ENCODE results near the gene EFNB3. TPM values are rescaled to one million over a fixed set of nuclear protein-coding genes. Genes with fewer than 3 reads are reported as not detected.

EFNB3 gene
- total RNA-seq, 1 donor from 2014 or later = 2.7 TPM

DNA sequence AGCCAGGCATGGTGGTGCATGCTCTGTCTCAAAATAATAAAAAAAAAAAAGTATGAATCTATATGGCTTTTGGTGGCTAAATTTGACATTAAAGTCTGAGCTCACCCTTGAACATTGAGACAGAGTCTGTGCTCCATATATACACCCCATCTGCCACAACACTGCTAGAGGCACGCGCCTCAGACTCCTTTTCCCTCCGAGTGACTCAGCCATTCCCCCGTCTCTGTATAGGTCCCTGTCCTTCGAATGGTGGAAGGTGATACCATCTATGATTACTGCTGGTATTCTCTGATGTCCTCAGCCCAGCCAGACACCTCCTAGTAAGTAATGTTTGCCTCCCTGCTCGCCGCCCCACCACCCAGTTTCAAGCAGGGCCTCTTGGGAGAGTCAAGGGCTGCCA is 4.5 kb upstream of the EFNB3 start:
- peaks cover 5% of the 10 kb centered on the region for H3K27me3 ChIP-seq

DNA sequence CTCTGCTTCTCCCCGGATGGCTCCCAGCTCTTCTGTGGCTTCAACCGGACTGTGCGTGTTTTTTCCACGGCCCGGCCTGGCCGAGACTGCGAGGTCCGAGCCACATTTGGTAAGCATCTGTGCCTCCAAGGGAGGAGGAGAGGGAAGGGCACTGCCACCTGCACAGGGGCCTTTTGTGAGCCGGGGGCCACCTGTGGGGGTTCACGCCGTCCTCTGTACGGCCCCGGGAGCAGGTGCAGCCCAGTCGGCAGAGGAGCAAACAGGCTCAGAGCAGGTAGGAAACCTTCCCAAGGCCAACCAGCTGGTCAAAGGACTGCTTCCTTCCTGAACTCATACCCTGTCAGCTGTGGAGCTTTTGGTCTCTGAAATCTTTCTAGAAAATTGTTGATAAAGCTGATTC is 3.3 kb upstream of the EFNB3 start:
- Histone ChIP-seq H3K27me3 (peaks cover 6% of the 10 kb centered on the region), H3K27ac (no peak overlapping the region), H3K9me3 (no peaks in the 10 kb centered on the region), H3K4me3 (no peak overlapping the region), H3K36me3 (peaks cover 0 to 17% of the 10 kb centered on the region in 2 donors), H3K4me1 (peaks cover 24% of the 10 kb centered on the region)
- TF ChIP-seq POLR2AphosphoS5 (IDR thresholded peaks at IDR 0.05; ENCODE audit: insufficient read depth in 1 of 2, low read depth in 1 of 2) (no peak), POLR2A (IDR thresholded peaks at IDR 0.05) (no peak)
- TF ChIP-seq, protein P1, sequence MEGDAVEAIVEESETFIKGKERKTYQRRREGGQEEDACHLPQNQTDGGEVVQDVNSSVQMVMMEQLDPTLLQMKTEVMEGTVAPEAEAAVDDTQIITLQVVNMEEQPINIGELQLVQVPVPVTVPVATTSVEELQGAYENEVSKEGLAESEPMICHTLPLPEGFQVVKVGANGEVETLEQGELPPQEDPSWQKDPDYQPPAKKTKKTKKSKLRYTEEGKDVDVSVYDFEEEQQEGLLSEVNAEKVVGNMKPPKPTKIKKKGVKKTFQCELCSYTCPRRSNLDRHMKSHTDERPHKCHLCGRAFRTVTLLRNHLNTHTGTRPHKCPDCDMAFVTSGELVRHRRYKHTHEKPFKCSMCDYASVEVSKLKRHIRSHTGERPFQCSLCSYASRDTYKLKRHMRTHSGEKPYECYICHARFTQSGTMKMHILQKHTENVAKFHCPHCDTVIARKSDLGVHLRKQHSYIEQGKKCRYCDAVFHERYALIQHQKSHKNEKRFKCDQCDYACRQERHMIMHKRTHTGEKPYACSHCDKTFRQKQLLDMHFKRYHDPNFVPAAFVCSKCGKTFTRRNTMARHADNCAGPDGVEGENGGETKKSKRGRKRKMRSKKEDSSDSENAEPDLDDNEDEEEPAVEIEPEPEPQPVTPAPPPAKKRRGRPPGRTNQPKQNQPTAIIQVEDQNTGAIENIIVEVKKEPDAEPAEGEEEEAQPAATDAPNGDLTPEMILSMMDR (IDR thresholded peaks at IDR 0.05) = no peak
- intact Hi-C loops (cut with DNase I) = no loop called here
- DNase-seq (ENCODE audit: extremely low spot score in 2 of 2) = no peak

More for the DNA sequence above, 4.5 kb upstream of the EFNB3 start:
- TF ChIP-seq POLR2A (IDR thresholded peaks at IDR 0.05) (no peak), POLR2AphosphoS5 (IDR thresholded peaks at IDR 0.05; ENCODE audit: insufficient read depth in 1 of 2, low read depth in 1 of 2) (no peak)
- TF ChIP-seq, protein P1 (IDR thresholded peaks at IDR 0.05) = no peak
- Histone ChIP-seq H3K9me3 (no peaks in the 10 kb centered on the region), H3K4me3 (no peak overlapping the region), H3K27ac (no peak overlapping the region), H3K36me3 (peaks cover 0 to 17% of the 10 kb centered on the region in 2 donors), H3K4me1 (peaks cover 20% of the 10 kb centered on the region)
- intact Hi-C loops (cut with DNase I) = no loop called here
- DNase-seq (ENCODE audit: extremely low spot score in 2 of 2) = no peak

DNA sequence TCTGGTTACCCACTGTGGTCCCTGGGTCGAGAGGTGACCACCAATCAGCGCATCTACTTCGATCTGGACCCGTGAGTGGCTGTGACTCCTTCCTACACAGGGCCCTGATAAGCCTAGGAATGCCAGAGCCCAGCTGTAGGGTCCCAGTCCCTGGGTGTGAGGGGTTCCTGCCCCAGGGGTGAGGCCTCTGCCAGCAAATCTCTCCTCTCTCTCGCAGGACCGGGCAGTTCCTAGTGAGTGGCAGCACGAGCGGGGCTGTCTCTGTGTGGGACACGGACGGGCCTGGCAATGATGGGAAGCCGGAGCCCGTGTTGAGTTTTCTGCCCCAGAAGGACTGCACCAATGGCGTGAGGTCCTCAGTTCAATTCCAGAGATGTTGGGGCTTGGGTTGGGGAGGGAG is 2.2 kb upstream of the EFNB3 start:
- Histone ChIP-seq H3K27me3 (peaks cover 6% of the 10 kb centered on the region), H3K4me1 (peaks cover 24% of the 10 kb centered on the region), H3K27ac (no peak overlapping the region), H3K36me3 (peaks cover 0 to 17% of the 10 kb centered on the region in 2 donors), H3K9me3 (no peaks in the 10 kb centered on the region), H3K4me3 (no peak overlapping the region)
- no peak for DNase-seq (ENCODE audit: extremely low spot score in 2 of 2)
- intact Hi-C loops (cut with DNase I) = no loop called here
- TF ChIP-seq POLR2AphosphoS5 (IDR thresholded peaks at IDR 0.05; ENCODE audit: insufficient read depth in 1 of 2, low read depth in 1 of 2) (no peak), POLR2A (IDR thresholded peaks at IDR 0.05) (no peak)
- TF ChIP-seq, protein P1 (IDR thresholded peaks at IDR 0.05) = no peak

DNA sequence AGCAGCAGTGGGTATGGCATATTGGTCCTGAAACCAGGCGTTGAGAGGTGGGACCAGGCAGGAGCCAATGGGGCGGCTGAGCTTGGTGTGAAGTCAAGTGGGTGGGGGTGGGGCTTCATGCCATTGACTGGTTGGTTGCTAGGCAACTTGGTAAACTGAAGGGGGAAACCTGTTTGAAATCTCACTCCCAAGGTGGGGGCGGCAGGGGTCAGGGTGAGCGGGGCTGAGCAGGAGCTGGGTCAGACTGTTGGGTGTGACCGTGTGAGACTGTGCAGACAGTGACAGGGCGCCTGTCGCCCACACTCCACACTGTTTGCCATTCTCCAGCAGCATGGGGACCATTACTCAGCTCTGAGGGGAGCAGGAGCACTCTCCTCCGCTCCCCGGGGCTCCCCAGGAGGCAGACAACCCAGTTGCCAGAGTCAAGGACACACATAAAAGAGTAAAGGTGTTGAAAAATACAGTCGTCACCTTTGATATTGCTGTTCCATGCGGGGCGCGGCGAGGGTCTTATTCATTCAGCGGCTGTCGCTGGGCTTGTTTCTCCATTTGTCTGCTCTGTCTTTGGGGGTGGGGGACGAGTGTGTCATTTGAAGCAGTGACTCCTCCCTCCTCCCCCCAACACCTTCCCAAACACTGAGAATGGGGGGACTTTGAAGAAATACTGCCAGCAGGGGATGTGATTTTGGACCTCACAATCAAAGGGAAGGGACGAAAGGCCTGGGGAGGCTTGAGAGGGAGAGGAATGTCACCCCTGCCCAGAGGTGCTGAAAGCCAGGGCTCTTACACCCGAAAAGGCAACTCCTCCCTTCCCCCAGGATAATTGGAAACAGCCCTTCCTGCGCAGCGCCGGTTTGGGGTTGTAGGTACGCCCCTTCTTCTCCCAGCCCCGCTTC is 1.2 kb upstream of the EFNB3 start:
- Histone ChIP-seq H3K4me1 (peaks cover 24% of the 10 kb centered on the region), H3K27ac (no peak overlapping the region), H3K9me3 (no peaks in the 10 kb centered on the region), H3K27me3 (peaks cover 6% of the 10 kb centered on the region), H3K36me3 (peaks cover 0 to 17% of the 10 kb centered on the region in 2 donors), H3K4me3 (peak overlapping the region; percentile 49 to 51)
- TF ChIP-seq, protein P1 (IDR thresholded peaks at IDR 0.05) = no peak
- no peak for TF ChIP-seq POLR2AphosphoS5 (IDR thresholded peaks at IDR 0.05; ENCODE audit: insufficient read depth in 1 of 2, low read depth in 1 of 2)
- TF ChIP-seq POLR2A (IDR thresholded peaks at IDR 0.05) = no peak
- no peak for DNase-seq (ENCODE audit: extremely low spot score in 2 of 2)
- intact Hi-C loops (cut with DNase I) = no loop called here

Data from vagina (tissue), 2 donors.